HG03378 (cell line): Measurements from ENCODE around the gene ARHGAP23.

ENCODE experiments used
- ATAC-seq: cut with Tn5 transposase; IDR thresholded peaks from one replicate; pipeline ENCODE4 v1.9.1; 2021; ENCODE audit warnings: mild to moderate bottlenecking, moderate library complexity; ENCODE audit not compliant: unreplicated experiment

ARHGAP23 gene

GRCh38 chr17:38545531-38546225 is 117.4 kb downstream of the ARHGAP23 start:
- no peak for ATAC-seq

- no peak for ATAC-seq
These were observed 118.1 kb downstream of the ARHGAP23 start for GRCh38 chr17:38546396-38546795.

DNA sequence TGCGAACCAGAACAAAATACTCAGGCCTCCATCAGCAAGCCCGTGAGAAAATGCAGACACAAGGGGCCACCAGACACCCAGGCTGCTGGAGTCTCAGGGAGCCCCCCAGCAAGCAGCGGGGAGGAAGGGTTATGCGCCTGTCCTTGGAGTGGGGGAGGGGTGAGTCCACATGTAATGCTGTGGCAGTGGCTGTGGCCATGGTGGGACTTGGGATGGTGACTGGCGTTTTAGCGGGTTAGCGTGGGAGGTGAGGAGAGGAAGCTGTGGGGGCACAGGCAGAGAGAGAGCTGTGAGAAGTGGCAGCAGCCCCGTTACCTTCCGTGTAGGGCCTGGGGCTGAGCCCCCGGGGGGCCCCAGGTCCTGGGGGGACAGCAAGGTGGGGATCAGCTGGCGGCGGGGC is 119.2 kb downstream of the ARHGAP23 start:
- ATAC-seq, result no peak

- no peak for ATAC-seq
These were observed 121.0 kb downstream of the ARHGAP23 start for GRCh38 chr17:38549285-38549684.

GRCh38 chr17:38550661-38551060 is 122.4 kb downstream of the ARHGAP23 start:
- no peak for ATAC-seq

DNA sequence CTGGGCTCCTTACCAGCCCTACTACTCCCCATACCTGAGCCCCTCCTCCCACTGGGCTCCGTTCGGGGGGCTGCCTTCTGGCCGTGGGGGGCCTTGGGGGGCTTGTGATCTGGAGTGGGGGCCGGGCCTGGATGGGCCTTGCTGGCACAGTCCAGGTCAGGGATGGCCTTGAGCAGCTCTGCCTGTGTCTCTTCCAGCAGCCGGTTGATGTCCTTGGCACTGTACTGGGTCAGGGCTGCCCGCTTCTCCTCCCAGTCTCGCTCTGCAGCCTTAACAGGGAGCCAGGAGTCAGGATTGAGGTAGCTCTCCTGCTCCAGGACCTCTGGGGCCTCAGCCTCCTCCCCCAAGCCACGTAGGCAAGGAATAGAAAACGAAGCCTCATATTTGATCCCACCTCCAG is 122.9 kb downstream of the ARHGAP23 start:
- ATAC-seq, result no peak

GRCh38 chr17:38552343-38552742 is 124.1 kb downstream of the ARHGAP23 start:
- no peak for ATAC-seq

DNA sequence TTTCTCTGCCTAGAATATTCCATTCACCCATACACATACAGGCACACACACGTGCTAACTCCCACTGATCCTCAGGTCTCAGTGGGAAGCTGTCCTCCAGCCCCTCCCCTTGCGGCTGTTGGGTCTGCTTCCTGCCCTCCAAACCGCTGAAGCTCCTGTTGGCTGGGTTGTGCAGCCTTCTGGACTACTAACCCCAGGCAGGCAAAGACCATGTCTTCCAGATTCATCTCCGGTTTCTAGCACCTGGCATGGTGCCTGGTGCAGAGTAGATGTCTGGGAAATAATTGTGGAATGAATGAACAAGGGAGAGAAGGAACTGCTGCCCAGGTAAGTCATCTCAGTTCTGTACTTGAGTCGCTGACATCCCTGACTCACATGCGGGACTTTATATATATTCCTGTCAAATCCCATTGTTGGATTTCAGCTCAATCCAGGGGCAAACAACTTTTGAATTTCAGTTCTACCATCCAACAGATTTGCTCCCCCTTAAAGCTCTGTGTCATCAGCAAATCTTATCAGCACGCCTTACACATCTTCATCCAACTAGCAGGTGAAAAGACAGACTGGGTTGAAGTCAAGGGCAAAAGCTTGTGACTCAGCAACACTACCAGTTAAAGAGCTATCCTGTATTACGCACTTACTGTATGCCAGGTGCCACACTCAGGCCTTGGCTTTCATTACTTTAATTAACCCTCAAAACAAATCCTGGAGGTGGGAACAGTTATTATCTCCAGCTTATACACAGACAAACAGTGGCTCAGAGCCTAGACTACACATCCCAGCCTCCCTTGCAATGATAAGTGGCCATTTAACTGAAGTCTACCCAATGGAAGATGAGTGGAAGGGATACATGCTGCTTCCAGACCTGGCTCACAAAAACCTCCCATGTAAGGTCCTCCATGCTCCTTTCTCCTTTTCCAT is 126.4 kb downstream of the ARHGAP23 start:
- ATAC-seq, result no peak

- no peak for ATAC-seq
These were observed 128.0 kb downstream of the ARHGAP23 start for GRCh38 chr17:38556239-38556638.

DNA sequence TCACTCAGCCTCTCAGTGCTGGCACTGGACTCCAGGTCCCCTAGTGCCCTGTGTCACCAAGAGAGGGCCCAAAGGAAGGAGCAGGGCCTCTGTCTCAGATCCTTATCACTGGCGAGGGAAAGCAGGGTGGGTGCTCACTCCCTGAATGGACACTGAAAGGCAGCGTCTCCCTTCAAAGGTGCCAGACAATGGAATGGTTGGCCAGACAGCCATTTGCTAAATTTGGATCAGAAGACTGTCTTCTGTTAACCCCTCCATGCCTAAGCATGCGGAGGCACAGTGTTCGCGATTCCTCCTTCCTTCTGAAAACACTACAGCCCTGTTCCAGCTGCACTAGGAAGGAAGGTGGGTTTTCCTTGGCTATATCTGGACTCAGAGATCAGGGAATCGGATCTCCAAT is 129.1 kb downstream of the ARHGAP23 start:
- ATAC-seq, result no peak

DNA sequence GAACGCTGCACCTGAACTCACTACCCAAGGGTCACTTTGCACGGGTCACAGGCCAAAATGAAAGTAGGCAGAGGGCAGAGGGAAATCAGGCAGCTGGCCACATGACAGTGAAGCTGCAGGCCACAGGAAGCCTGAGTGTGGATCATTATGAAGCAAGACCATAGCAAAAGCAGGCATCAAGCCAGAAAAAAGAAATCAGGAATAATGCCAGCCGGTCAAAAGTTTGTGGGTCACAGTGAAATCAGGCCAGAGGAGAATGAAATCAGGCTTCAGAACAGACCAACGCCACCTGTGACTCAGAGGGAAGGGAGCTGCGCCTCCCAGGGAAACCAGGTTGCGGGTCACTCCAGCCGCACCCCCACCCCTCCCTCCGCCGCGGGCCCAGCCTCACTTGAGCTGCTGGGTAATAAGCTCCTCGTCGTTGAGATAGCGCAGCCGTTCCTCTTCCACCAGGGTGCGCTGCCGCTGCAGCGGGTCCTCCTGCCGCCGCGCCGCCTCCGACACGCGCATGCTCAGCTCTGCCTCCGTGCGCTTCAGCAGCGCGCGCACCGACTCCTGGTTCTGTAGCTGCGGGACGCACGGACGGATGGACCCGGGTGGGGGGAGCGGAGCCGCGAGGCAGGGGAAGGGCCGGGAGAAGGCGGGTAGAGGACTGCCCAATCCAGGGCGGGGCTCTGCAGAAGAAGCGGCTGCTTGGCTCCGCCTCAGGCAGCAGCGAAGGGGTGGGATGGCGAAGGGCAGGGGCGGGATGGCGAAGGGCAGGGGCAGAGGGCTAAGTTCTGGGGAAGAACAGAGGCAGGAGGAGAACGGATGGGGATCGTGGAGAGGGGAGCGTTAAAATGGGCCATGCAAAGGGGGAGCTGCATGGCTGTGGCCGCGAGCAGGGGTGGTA is 129.8 kb downstream of the ARHGAP23 start:
- peak; percentile 49 for ATAC-seq

DNA sequence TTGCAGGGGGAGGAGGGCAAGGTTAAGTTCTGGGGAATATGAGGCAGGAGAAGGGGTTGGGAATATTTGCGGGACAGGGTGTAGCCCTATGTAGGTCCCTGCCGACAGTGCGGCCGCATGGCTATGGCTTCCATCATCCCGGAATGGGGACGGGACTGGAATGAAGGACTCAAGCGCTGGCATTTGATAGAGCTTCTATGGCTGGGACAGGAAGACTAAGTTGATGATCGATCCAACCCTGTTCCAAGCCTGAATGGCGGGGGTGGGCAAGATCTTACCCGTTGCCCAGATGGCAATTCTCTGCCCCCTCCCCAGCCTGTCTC is 130.4 kb downstream of the ARHGAP23 start:
- ATAC-seq, result no peak

DNA sequence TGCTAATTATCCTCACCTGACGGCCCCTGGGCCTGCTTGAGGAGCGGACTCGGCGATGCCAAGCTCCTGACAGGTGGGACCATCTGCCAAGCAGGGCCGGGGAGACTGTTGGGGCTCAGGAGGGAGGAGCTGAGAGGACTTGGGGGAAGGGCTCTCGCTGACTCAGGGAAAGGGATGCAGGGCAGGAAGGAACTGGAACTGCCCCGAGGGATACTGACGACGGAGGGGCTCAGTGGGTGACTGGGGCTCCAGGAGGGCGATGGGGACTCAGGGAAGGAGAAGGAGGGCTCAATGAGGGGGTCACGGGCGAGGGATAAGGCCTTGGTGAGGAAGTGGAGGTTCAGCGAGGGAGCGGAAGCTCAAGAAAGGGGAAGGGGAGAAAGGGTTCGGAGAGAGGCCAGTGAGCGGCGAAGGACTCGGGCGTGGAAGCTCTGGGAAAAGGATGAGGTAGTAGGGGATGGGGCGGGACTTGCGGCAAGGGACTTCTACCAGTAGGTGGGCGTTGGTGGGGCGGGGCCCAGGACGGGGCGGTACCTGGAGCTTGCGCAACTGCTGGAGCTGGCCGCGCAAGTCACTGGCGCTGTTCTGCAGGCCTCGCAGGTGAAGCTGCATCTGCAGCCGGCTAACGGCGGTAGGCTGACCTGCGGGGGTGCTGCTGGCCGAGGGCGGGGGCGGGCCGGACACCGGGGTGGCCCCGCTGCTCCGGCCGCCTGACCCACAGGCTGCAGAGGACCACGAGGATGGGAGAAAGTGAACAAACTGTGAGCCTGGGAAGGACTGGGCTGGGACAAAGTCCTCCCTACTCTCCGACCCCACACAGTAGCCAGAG is 131.0 kb downstream of the ARHGAP23 start:
- ATAC-seq, result no peak

DNA sequence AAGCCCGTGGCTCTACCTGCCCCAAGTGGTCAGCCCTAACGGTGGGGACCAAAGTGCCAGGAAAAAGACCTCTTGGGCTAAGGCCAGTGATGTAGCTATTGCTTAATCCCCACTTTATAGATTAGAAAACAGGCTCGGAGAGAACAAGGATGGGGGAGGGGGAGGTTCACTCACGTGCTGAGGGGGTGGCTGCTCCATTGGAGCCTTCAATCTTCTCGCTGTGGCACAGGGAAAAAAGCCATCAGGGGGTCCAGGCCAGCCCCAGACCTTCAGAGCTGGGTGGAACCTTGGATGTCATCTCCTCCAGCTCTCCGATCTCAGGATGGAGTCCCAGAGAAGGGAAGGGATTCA is 131.6 kb downstream of the ARHGAP23 start:
- ATAC-seq, result no peak

- no peak for ATAC-seq
These were observed 132.4 kb downstream of the ARHGAP23 start for GRCh38 chr17:38560503-38561318.

DNA sequence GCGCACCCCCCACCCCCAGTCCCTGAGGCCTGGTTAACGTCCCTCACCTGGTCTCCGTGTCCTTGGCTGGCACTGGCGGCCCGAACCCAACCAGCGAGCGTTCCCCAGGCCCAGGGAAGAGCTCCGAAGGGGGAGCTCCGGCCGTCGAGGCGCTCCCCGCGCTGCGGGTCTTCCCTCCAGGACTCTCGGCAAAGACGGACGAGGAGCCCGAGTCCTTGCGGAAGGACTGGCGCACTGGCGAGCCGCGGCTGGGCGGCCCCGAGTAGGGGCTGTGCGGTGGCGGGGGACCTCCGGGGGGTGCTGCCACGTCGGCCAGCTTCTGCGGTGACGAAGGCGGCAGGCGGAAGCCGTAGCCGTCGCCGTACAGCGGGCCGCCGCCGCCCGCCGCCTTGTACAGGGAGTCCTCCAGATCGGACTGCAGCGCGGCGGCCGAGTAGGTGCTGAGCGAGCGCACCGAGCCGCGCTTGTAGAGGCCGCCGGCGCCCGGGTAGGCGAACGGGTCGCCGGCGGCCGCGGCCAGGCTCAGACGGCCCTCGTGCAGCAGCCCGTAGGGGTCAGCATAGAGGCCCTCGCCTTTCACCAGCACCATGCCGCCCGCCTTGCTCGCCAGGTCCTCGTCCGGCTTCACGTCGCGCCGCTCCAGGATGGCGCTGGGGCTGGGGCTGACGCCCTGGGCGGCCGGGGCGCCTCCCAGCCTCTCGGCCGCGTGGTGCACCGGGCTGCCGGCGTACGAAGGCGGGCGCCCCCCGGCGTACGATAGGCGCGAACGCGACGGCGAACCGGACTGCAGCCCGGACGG is 133.4 kb downstream of the ARHGAP23 start:
- ATAC-seq, result no peak
